Measurements from ENCODE around the gene XPC. TPM values are rescaled to one million over a fixed set of nuclear protein-coding genes. Genes with fewer than 3 reads are reported as not detected.

Gene XPC
- total and polyA plus RNA-seq, 2 experiments from 2014 or later = 27.3 to 29.5 TPM

DNA sequence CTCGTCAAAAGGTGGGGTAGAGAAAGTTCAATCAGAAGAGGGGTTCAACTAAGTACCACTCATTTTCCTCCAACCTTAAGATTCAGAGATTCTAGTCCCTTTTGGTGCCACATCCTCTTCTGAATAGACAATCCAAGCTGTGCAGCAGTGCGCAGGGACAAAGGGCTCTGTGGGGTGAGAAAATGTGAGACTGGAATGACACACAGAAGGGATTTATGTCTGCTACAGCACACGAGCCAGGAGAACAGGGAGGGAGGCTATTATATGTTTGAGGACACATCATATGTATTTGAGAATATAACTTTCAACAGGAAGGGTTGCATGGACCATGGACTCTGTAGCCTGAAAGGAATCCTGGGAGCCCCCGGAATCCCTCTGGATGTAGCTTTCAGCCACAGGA is 33.2 kb upstream of the XPC start:
- no peak overlapping the region for H2AFZ ChIP-seq
- H3K36me3 ChIP-seq (replicated peaks; ENCODE audit: insufficient read depth, low read depth) = no peaks in the 10 kb centered on the region
- no peaks in the 10 kb centered on the region for H3K79me2 ChIP-seq
- no peak overlapping the region for H3K4me2 ChIP-seq
- no peaks in the 10 kb centered on the region for H4K20me1 ChIP-seq (ENCODE audit: insufficient read depth, poor library complexity, severe bottlenecking)
- no peaks in the 10 kb centered on the region for H3K9me2 ChIP-seq (replicated peaks; ENCODE audit: insufficient read depth)
- H3K27me3 ChIP-seq = no peaks in the 10 kb centered on the region
- WGBS (ENCODE audit: low lambda C conversion rate, missing lambda C conversion rate) = 63% methylated on average over 4 of the region's 4 CpGs
- no peak overlapping the region for H3K4me3 ChIP-seq
- H3K4me1 ChIP-seq (ENCODE audit: insufficient read depth) = peaks cover 36% of the 10 kb centered on the region
- peak overlapping the region; percentile 41 for H3K27ac ChIP-seq
- TF ChIP-seq EZH2 (IDR thresholded peaks at IDR 0.05; ENCODE audit: borderline replicate concordance) (no peak), CTCF (IDR thresholded peaks at IDR 0.05; ENCODE audit: poor library complexity) (no peak), EZH2phosphoT487 (IDR thresholded peaks at IDR 0.05; ENCODE audit: low read depth, severe bottlenecking, unreplicated experiment) (no peak)
- DNase-seq (ENCODE audit: low spot score) = no peak
- H3K9me3 ChIP-seq (ENCODE audit: low read depth) = no peaks in the 10 kb centered on the region

- no peaks in the 10 kb centered on the region for H4K20me1 ChIP-seq (ENCODE audit: insufficient read depth, poor library complexity, severe bottlenecking)
- no peak for DNase-seq (ENCODE audit: low spot score)
- H3K9me2 ChIP-seq (replicated peaks; ENCODE audit: insufficient read depth) = no peaks in the 10 kb centered on the region
- no peaks in the 10 kb centered on the region for H3K27me3 ChIP-seq
- no peaks in the 10 kb centered on the region for H3K9me3 ChIP-seq (ENCODE audit: low read depth)
- H3K36me3 ChIP-seq (replicated peaks; ENCODE audit: insufficient read depth, low read depth) = no peaks in the 10 kb centered on the region
- peaks cover 36% of the 10 kb centered on the region for H3K4me1 ChIP-seq (ENCODE audit: insufficient read depth)
- H2AFZ ChIP-seq = no peak overlapping the region
- H3K27ac ChIP-seq = peak overlapping the region; percentile 56
- WGBS (ENCODE audit: low lambda C conversion rate, missing lambda C conversion rate) = 30% methylated on average over 4 of the region's 4 CpGs
- no peak for TF ChIP-seq EZH2 (IDR thresholded peaks at IDR 0.05; ENCODE audit: borderline replicate concordance)
- H3K4me3 ChIP-seq = no peak overlapping the region
- H3K79me2 ChIP-seq = no peaks in the 10 kb centered on the region
- H3K4me2 ChIP-seq = peak overlapping the region; percentile 26
Measured at GRCh38 chr3:14210843-14211594, 32.6 kb upstream of the XPC start.

DNA sequence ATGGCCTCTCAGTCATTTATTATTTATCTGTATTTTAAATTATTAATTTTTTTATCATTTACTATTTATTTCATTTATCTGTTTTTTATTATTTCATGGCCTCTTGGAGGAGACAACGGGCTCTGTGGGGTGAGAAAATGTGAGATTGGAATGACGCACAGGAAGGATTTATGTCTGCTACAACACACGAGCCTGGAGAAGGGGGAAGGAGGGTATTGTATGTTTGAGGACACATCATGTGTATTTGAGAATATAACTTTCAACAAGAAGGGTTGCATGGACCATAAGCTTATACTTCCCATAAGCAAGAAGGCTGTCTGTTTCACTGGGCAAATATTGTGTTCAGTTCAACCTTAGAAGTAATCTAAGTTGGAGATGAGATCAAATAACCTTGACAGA is 31.9 kb upstream of the XPC start:
- H3K27ac ChIP-seq = no peak overlapping the region
- peak overlapping the region; percentile 19 for H3K4me2 ChIP-seq
- H4K20me1 ChIP-seq (ENCODE audit: insufficient read depth, poor library complexity, severe bottlenecking) = no peaks in the 10 kb centered on the region
- H3K79me2 ChIP-seq = no peaks in the 10 kb centered on the region
- H3K4me1 ChIP-seq (ENCODE audit: insufficient read depth) = peaks cover 36% of the 10 kb centered on the region
- no peaks in the 10 kb centered on the region for H3K36me3 ChIP-seq (replicated peaks; ENCODE audit: insufficient read depth, low read depth)
- 48% methylated on average over 3 of the region's 3 CpGs for WGBS (ENCODE audit: low lambda C conversion rate, missing lambda C conversion rate)
- DNase-seq (ENCODE audit: low spot score) = no peak
- H2AFZ ChIP-seq = no peak overlapping the region
- no peaks in the 10 kb centered on the region for H3K9me2 ChIP-seq (replicated peaks; ENCODE audit: insufficient read depth)
- no peaks in the 10 kb centered on the region for H3K9me3 ChIP-seq (ENCODE audit: low read depth)
- H3K4me3 ChIP-seq = no peak overlapping the region
- TF ChIP-seq EZH2 (IDR thresholded peaks at IDR 0.05; ENCODE audit: borderline replicate concordance) = no peak
- TF ChIP-seq CTCF (IDR thresholded peaks at IDR 0.05; ENCODE audit: poor library complexity) = no peak
- TF ChIP-seq EZH2phosphoT487 (IDR thresholded peaks at IDR 0.05; ENCODE audit: low read depth, severe bottlenecking, unreplicated experiment) = no peak
- no peaks in the 10 kb centered on the region for H3K27me3 ChIP-seq

DNA sequence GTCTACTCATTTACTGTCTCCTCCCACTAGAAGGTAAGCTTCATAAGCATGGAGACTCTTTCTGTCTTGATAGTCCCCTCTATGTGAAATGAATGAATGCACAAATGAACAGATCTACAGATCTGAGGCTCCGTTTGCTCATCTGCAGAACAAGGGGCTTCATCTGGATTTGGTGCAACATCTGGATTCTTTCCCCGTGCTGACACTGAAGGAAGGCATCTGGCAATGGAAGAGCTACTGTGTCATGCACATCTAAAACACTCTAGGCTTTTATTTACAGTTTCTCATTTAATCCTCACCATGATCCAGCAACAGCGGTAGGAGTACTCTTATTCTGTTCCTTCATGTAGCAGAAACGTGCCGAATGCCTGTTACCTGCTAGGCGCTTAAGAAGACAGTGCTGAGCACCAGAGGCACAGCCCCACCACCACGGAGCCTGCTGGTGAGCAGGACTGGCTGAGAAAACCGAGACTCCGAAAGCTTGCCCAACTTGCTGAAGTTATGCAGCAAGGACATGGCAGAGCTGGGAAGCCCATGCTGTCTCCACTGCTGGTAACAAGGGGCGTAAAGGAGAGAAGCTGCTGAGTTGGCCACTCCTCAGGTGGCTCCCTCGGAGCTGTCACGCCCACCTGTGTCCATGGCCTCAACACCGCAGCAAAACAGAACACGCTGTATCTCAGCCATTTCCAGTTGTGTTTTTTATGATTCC is 31.3 kb upstream of the XPC start:
- DNase-seq (ENCODE audit: low spot score) = no peak
- 62% methylated on average over 14 of the region's 14 CpGs for WGBS (ENCODE audit: low lambda C conversion rate, missing lambda C conversion rate)

More for the DNA sequence above, 31.3 kb upstream of the XPC start:
- Histone ChIP-seq H3K79me2 (no peaks in the 10 kb centered on the region), H3K9me3 (ENCODE audit: low read depth) (no peaks in the 10 kb centered on the region), H3K4me3 (no peak overlapping the region), H3K9me2 (replicated peaks; ENCODE audit: insufficient read depth) (no peaks in the 10 kb centered on the region), H3K4me2 (peak overlapping the region; percentile 19), H3K27me3 (no peaks in the 10 kb centered on the region), H3K36me3 (replicated peaks; ENCODE audit: insufficient read depth, low read depth) (no peaks in the 10 kb centered on the region), H3K27ac (peak overlapping the region; percentile 56), H3K4me1 (ENCODE audit: insufficient read depth) (peaks cover 36% of the 10 kb centered on the region), H4K20me1 (ENCODE audit: insufficient read depth, poor library complexity, severe bottlenecking) (no peaks in the 10 kb centered on the region), H2AFZ (no peak overlapping the region)
- TF ChIP-seq EZH2 (IDR thresholded peaks at IDR 0.05; ENCODE audit: borderline replicate concordance) (no peak), CTCF (IDR thresholded peaks at IDR 0.05; ENCODE audit: poor library complexity) (no peak), EZH2phosphoT487 (IDR thresholded peaks at IDR 0.05; ENCODE audit: low read depth, severe bottlenecking, unreplicated experiment) (no peak)

Measured in hepatocyte (in vitro differentiated cells).